H9 (cell line): ENCODE measurements around the gene ANK3. TPM values are rescaled to one million over a fixed set of nuclear protein-coding genes. Genes with fewer than 3 reads are reported as not detected.

Experiments
- DNase-seq: peaks from one replicate; pipeline ENCODE4 v3.0.0-alpha.2; 2017
- H2AFZ ChIP-seq: one replicate; pipeline ENCODE4 v1.6.1; 2013; ENCODE audit warnings: mild to moderate bottlenecking, low read length, control low read depth, moderate library complexity
- H2AK5ac ChIP-seq: 2 replicates; pipeline ENCODE4 v1.6.1; 2013; ENCODE audit warnings: low read length, control low read depth, mixed read lengths; ENCODE audit not compliant: insufficient read length
- H2BK120ac ChIP-seq: one replicate; pipeline ENCODE4 v1.6.1; 2013; ENCODE audit warnings: low read depth, mild to moderate bottlenecking, low read length, control low read depth, inconsistent platforms; ENCODE audit not compliant: poor library complexity, severe bottlenecking
- H2BK12ac ChIP-seq: 2 replicates; pipeline ENCODE4 v1.6.1; 2013; ENCODE audit warnings: low read length, control low read depth, mixed read lengths, low read depth; ENCODE audit not compliant: insufficient read length
- H2BK15ac ChIP-seq: 2 replicates; pipeline ENCODE4 v1.6.1; 2013; ENCODE audit warnings: low read depth, low read length, control low read depth
- H2BK20ac ChIP-seq: one replicate; pipeline ENCODE4 v1.6.1; 2013; ENCODE audit warnings: low read depth, mild to moderate bottlenecking, low read length, control low read depth, inconsistent platforms; ENCODE audit not compliant: poor library complexity, severe bottlenecking
- H2BK5ac ChIP-seq: 2 replicates; pipeline ENCODE4 v1.6.1; 2013; ENCODE audit warnings: low read length, control low read depth, mixed read lengths; ENCODE audit not compliant: insufficient read length
- H3K14ac ChIP-seq: 2 replicates; pipeline ENCODE4 v1.6.1; 2013; ENCODE audit warnings: low read length, control low read depth; ENCODE audit not compliant: insufficient read depth
- H3K18ac ChIP-seq: 2 replicates; pipeline ENCODE4 v1.6.1; 2013; ENCODE audit warnings: low read depth, mild to moderate bottlenecking, mixed read lengths, low read length, control low read depth; ENCODE audit not compliant: insufficient read length
- H3K23ac ChIP-seq: 2 replicates; pipeline ENCODE4 v1.6.1; 2013; ENCODE audit warnings: low read length, control low read depth, mixed read lengths, low read depth; ENCODE audit not compliant: insufficient read length
- H3K23me2 ChIP-seq: 2 replicates; pipeline ENCODE4 v1.6.1; 2013; ENCODE audit warnings: low read depth, mild to moderate bottlenecking, mixed read lengths, low read length, control low read depth; ENCODE audit not compliant: insufficient read length, poor library complexity, severe bottlenecking
- H3K27ac ChIP-seq: 2 replicates; pipeline ENCODE4 v1.5.1; 2013; ENCODE audit warnings: low read length, control low read depth, mixed read lengths, low read depth; ENCODE audit not compliant: insufficient read length
- H3K27me3 ChIP-seq: 2 replicates; pipeline ENCODE4 v1.6.1; 2013; ENCODE audit warnings: low read length, control low read depth, inconsistent platforms; ENCODE audit not compliant: insufficient read depth
- H3K4ac ChIP-seq: 2 replicates; pipeline ENCODE4 v1.6.1; 2013; ENCODE audit warnings: low read depth, mild to moderate bottlenecking, control low read depth, inconsistent platforms, low read length, moderate library complexity
- H3K4me1 ChIP-seq: 2 replicates; pipeline ENCODE4 v1.6.1; 2013; ENCODE audit warnings: low read length, control low read depth, inconsistent platforms; ENCODE audit not compliant: insufficient read depth
- H3K4me2 ChIP-seq: 2 replicates; pipeline ENCODE4 v1.6.1; 2013; ENCODE audit warnings: low read length, control low read depth, mixed read lengths; ENCODE audit not compliant: insufficient read length, insufficient read depth
- H3K56ac ChIP-seq: 2 replicates; pipeline ENCODE4 v1.6.1; 2013; ENCODE audit warnings: low read depth, mild to moderate bottlenecking, mixed read lengths, low read length, control low read depth; ENCODE audit not compliant: insufficient read length
- H3K79me1 ChIP-seq: 2 replicates; pipeline ENCODE4 v1.6.1; 2013; ENCODE audit warnings: low read depth, mild to moderate bottlenecking, moderate library complexity, low read length, control low read depth, inconsistent platforms; ENCODE audit not compliant: insufficient read depth, poor library complexity, severe bottlenecking
- H3K79me2 ChIP-seq: 2 replicates; pipeline ENCODE4 v1.6.1; 2013; ENCODE audit warnings: low read length, control low read depth, inconsistent platforms; ENCODE audit not compliant: insufficient read depth
- H3K9ac ChIP-seq: 2 replicates; pipeline ENCODE4 v1.6.1; 2013; ENCODE audit warnings: low read length, control low read depth, mixed read lengths; ENCODE audit not compliant: insufficient read length; ENCODE audit errors: extremely low read depth
- H3K9me3 ChIP-seq: one replicate; pipeline ENCODE4 v1.6.1; 2013; ENCODE audit warnings: low read depth, low read length, inconsistent platforms; ENCODE audit not compliant: control insufficient read depth
- H3T11ph ChIP-seq: one replicate; pipeline ENCODE4 v1.6.1; 2013; ENCODE audit warnings: mild to moderate bottlenecking, low read length, control low read depth, inconsistent platforms
- H4K20me1 ChIP-seq: one replicate; pipeline ENCODE4 v1.6.1; 2013; ENCODE audit not compliant: control insufficient read depth, insufficient read length, insufficient read depth
- H4K5ac ChIP-seq: 2 replicates; pipeline ENCODE4 v1.6.1; 2013; ENCODE audit warnings: low read depth, mild to moderate bottlenecking, mixed read lengths, low read length, control low read depth; ENCODE audit not compliant: insufficient read length
- H4K8ac ChIP-seq: replicated peaks from 2 replicates; pipeline ENCODE4 v1.6.1; 2013; ENCODE audit warnings: low read length, control low read depth, mixed read lengths, low read depth; ENCODE audit not compliant: insufficient read length
- H4K91ac ChIP-seq: 2 replicates; pipeline ENCODE4 v1.6.1; 2013; ENCODE audit warnings: low read depth, mild to moderate bottlenecking, moderate library complexity, mixed read lengths, low read length, control low read depth; ENCODE audit not compliant: insufficient read length
- H3K27ac Mint-ChIP-seq, 3 experiments: 2 replicates in 2 of 3; 3 replicates in 1 of 3; pipeline ENCODE4 v1.8.0; 2020 to 2021; ENCODE audit warnings: mixed read lengths in 3 of 3, mild to moderate bottlenecking in 1 of 3, moderate library complexity in 1 of 3
- H3K27me3 Mint-ChIP-seq: 2 replicates; pipeline ENCODE4 v1.8.0; 2021; ENCODE audit warnings: low read depth, mild to moderate bottlenecking, moderate library complexity, mixed read lengths
- H3K36me3 Mint-ChIP-seq, 3 experiments: 2 replicates in 2 of 3; 3 replicates in 1 of 3; pipeline ENCODE4 v1.8.0; 2020 to 2021; ENCODE audit warnings: low read depth in 3 of 3, mixed read lengths in 3 of 3; ENCODE audit not compliant: insufficient read depth in 1 of 3
- H3K4me1 Mint-ChIP-seq, 2 experiments: 2 replicates each; pipeline ENCODE4 v1.8.0; 2020; ENCODE audit warnings: mixed read lengths in 2 of 2
- H3K4me3 Mint-ChIP-seq, 2 experiments: 2 replicates in 1 of 2; 3 replicates in 1 of 2; pipeline ENCODE4 v1.8.0; 2020 to 2021; ENCODE audit warnings: mild to moderate bottlenecking in 2 of 2, mixed read lengths in 2 of 2, moderate library complexity in 1 of 2
- H3K9me3 Mint-ChIP-seq, 2 experiments: 2 replicates in 1 of 2; 3 replicates in 1 of 2; pipeline ENCODE4 v1.8.0; 2020; ENCODE audit warnings: mild to moderate bottlenecking in 2 of 2, mixed read lengths in 2 of 2, moderate library complexity in 1 of 2
- CTCF ChIP-seq: fragments of 200-600 bp; sonication (generic); conservative IDR thresholded peaks from 3 replicates; pipeline ENCODE4 v1.8.0; 2021; ENCODE audit warnings: antibody characterized with exemption, mild to moderate bottlenecking
- WGBS: extraction: QIAGEN DNeasy Blood & Tissue Kit; methylation state at CpG from one replicate; pipeline ENCODE4 v1.1.7; 2013; ENCODE audit warnings: missing lambda C conversion rate, low lambda C conversion rate, mixed read lengths; ENCODE audit not compliant: insufficient read length; ENCODE audit errors: extremely low coverage; 5-methylcytosine and 5-hydroxymethylcytosine counted together
- total RNA-seq: library from RNA; stranded (reverse); gene quantifications from 2 replicates; pipeline ENCODE4 v1.2.1, GENCODE V29; 2021

The ANK3 gene
- total RNA-seq, 1 experiment from 2014 or later = 59.6 TPM

DNA sequence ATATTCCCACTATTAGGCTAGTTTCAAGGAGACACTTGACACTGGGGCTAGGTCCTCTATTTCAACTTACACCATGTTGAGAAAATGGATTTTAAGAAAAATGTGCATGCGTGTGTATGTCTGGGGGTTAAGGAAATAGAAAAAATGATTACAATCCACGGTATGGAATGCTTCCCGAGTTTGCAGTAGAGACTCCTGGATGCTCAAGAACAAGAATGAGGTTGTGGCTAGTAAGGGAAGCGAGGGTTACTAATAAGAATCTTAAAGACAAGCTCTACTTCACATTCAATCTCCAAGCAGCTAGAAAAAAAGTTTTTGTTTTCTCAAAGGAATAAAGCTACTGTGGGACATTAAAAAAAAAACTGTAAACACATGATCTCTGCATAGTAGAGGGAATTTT lies 54.7 kb downstream of the ANK3 start:
- Mint-ChIP-seq H3K36me3 (no peaks in the 10 kb centered on the region; a peak in 1 of 7 replicates), H3K27me3 (no peaks in the 10 kb centered on the region), H3K4me3 (no peak overlapping the region), H3K4me1 (peaks cover 37 to 39% of the 10 kb centered on the region in 2 experiments), H3K27ac (0 out of 7 replicates have a peak overlapping the region, but pooled peaks of 1 of the 3 experiments have one; percentile 16), H3K9me3 (peaks cover 2 to 3% of the 10 kb centered on the region in 2 experiments; a peak in 2 of 5 replicates)
- Histone ChIP-seq H2BK12ac (no peak overlapping the region), H2BK20ac (no peak overlapping the region), H2BK15ac (no peak overlapping the region), H4K8ac (no peak overlapping the region), H3K4me2 (no peak overlapping the region), H3K9me3 (no peaks in the 10 kb centered on the region), H3K27me3 (no peaks in the 10 kb centered on the region), H4K91ac (no peak overlapping the region), H3K79me2 (no peaks in the 10 kb centered on the region), H3K18ac (no peak overlapping the region), H4K5ac (no peak overlapping the region), H3K23me2 (no peaks in the 10 kb centered on the region), H2AFZ (no peak overlapping the region), H3K4me1 (peaks cover 2% of the 10 kb centered on the region; the same call in 1 of the 2 replicates), H3K23ac (no peak overlapping the region), H3K4ac (no peak overlapping the region), H3K79me1 (no peaks in the 10 kb centered on the region), H2BK120ac (no peak overlapping the region), H2BK5ac (no peak overlapping the region), H4K20me1 (no peaks in the 10 kb centered on the region), H3T11ph (no peak overlapping the region), H3K14ac (no peak overlapping the region), H3K56ac (no peak overlapping the region), H3K9ac (no peak overlapping the region), H3K27ac (no peak overlapping the region), H2AK5ac (no peak overlapping the region)
- no peak for DNase-seq
- no CpG with 5 or more reads among the region's 4 CpGs for WGBS
- no peak for TF ChIP-seq CTCF
